Uterus (tissue), 4 donors: ENCODE measurements around the gene ZBTB5. TPM values are rescaled to one million over a fixed set of nuclear protein-coding genes. Genes with fewer than 3 reads are reported as not detected.

Source experiments
- DNase-seq, 2 donors: peaks; one replicate each; pipeline ENCODE4 v3.0.0-alpha.2; 2019 to 2020
- H3K27ac ChIP-seq, 2 donors: fragments of 200-600 bp; sonication (generic); 1 replicate in 1 of 2; 2 replicates in 1 of 2; pipeline ENCODE4 v1.5.1; 2016 to 2018
- H3K27me3 ChIP-seq, 2 donors: fragments of 200-600 bp; sonication (generic); one replicate each; pipeline ENCODE4 v1.5.1; 2018 to 2019; ENCODE audit warnings: control low read depth in 1 of 2
- H3K36me3 ChIP-seq, 2 donors: fragments of 200-600 bp; sonication (generic); one replicate each; pipeline ENCODE4 v1.5.1; 2019; ENCODE audit warnings: control low read depth in 1 of 2
- H3K4me1 ChIP-seq, 2 donors: fragments of 200-600 bp; sonication (generic); one replicate each; pipeline ENCODE4 v1.5.1; 2018 to 2019; ENCODE audit warnings: control low read depth in 1 of 2
- H3K4me3 ChIP-seq, 2 donors: fragments of 200-600 bp; sonication (generic); 1 replicate in 1 of 2; 2 replicates in 1 of 2; pipeline ENCODE4 v1.5.1; 2018 to 2019; ENCODE audit warnings: mild to moderate bottlenecking in 1 of 2
- H3K9me3 ChIP-seq, 2 donors: fragments of 200-600 bp; sonication (generic); one replicate each; pipeline ENCODE4 v1.5.1; 2019; ENCODE audit warnings: control low read depth in 1 of 2
- POLR2A ChIP-seq, 2 donors: fragments of 450-650 bp; IDR thresholded peaks; one replicate each; pipeline ENCODE4 v1.6.1; 2016; ENCODE audit warnings: antibody characterized with exemption in 2 of 2, mild to moderate bottlenecking in 1 of 2, moderate library complexity in 1 of 2
- intact Hi-C: fragments of 100-400 bp; cut with DNase I; formaldehyde crosslinking; loops from one replicate; pipeline ENCODE4 v1.15.1; 2023; ENCODE audit warnings: low total_unique reads
- total RNA-seq, 4 donors: library from RNA; depleted of rRNA in 3 of 4; stranded (reverse); fragments of >200 nt in 3 of 4; gene quantifications; one replicate each; pipeline versions ENCODE4 v1.1.0 to v1.2.4, GENCODE V29; 2014 to 2023
- TF ChIP-seq, protein P1 (sequence below), 4 experiments: fragments of 200-600 bp in 2 of 4; fragments of 450-650 bp in 2 of 4; sonication (generic) in 2 of 4; IDR thresholded peaks; one replicate each; pipeline ENCODE4 v1.5.1; 2016 to 2019; ENCODE audit warnings: antibody characterized with exemption in 4 of 4, mild to moderate bottlenecking in 2 of 4, moderate library complexity in 1 of 4
- donor health status: DM: yes; HTN: yes; CAD: no.

The ZBTB5 gene
- total RNA-seq, 4 donors from 2014 or later: 6.5 to 22.0 (median 13.3) TPM

DNA sequence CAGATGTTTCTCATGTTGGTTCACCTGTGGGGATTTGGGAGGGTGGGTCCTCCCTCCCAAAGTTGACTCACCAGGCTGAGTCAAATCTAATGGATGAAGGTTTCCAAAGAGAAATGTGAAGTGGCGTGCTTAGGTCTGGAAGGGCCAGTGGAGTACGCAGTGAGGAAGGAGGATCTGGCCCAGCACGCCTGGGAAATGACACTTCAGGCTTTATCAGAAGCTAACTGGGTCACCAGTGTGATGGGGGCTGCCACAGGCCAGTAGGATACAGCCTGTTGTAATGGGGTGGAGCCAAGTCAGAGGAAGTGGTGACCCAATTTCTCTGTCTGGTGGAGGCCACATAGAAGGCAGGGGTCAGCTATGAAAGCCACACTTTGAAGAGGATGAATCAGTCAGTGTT is 38.5 kb upstream of the ZBTB5 start:
- Histone ChIP-seq H3K4me3 (no peak overlapping the region), H3K27ac (no peak overlapping the region), H3K9me3 (no peaks in the 10 kb centered on the region), H3K4me1 (no peaks in the 10 kb centered on the region), H3K27me3 (no peaks in the 10 kb centered on the region), H3K36me3 (no peaks in the 10 kb centered on the region)
- DNase-seq: no peak
- TF ChIP-seq, protein P1, sequence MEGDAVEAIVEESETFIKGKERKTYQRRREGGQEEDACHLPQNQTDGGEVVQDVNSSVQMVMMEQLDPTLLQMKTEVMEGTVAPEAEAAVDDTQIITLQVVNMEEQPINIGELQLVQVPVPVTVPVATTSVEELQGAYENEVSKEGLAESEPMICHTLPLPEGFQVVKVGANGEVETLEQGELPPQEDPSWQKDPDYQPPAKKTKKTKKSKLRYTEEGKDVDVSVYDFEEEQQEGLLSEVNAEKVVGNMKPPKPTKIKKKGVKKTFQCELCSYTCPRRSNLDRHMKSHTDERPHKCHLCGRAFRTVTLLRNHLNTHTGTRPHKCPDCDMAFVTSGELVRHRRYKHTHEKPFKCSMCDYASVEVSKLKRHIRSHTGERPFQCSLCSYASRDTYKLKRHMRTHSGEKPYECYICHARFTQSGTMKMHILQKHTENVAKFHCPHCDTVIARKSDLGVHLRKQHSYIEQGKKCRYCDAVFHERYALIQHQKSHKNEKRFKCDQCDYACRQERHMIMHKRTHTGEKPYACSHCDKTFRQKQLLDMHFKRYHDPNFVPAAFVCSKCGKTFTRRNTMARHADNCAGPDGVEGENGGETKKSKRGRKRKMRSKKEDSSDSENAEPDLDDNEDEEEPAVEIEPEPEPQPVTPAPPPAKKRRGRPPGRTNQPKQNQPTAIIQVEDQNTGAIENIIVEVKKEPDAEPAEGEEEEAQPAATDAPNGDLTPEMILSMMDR (IDR thresholded peaks at IDR 0.05): no peak
- TF ChIP-seq POLR2A (IDR thresholded peaks at IDR 0.05): no peak
- intact Hi-C loops: no loop called here

DNA sequence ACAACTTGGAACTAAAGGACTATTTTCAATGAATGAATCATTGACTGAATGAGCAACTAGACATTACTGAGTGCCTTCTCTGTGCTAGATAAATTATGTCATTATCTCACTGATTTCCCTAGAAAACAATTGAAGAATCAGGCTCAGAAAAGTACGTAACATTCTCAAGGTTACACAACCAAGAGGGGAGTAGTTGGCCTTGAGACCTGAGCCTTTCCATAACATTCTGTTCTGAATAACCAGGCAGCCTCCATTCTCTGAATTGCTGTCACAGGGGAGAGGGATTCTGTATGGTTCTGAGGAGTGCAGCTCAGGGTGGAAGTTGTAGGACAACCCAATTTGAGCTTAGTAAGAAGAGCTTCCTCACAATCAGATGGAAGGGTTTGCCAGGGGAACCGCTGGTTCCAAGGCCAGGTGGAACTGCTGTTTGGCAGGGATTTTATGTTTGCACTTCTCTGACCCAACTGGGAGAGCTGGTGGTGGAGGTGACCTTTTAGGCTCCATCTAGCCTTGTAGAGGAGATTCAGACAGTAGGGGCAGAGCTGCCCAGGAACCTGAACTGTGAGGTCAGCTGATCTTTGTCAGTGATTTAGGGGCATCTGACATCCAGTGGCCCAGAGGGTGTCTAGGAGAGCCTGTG is 36.8 kb upstream of the ZBTB5 start:
- H3K4me3 ChIP-seq: no peak overlapping the region
- TF ChIP-seq, protein P1 (IDR thresholded peaks at IDR 0.05): no peak
- TF ChIP-seq POLR2A (IDR thresholded peaks at IDR 0.05): no peak
- H3K9me3 ChIP-seq: no peaks in the 10 kb centered on the region
- H3K27me3 ChIP-seq: no peaks in the 10 kb centered on the region
- DNase-seq: no peak
- intact Hi-C loops: no loop called here
- H3K27ac ChIP-seq: no peak overlapping the region
- H3K36me3 ChIP-seq: no peaks in the 10 kb centered on the region
- no peaks in the 10 kb centered on the region for H3K4me1 ChIP-seq

DNA sequence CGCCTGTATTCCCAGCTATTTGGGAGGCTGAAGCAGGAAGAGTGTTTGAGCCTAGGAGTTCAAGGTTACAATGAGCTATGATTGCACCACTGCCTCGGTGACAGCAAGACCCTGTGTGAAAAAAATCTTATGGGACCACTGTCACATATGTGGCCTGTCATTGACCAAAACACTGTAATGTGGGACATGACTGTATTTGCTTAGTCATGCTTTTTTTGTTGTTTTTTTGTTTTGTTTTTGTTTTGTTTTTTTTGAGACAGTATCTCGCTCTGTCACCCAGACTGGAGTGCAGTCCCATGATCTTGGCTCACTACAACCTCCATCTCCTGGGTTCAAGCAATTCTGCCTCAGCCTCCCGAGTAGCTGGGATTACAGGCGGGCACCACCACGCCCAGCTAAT is 34.0 kb upstream of the ZBTB5 start:
- H3K27me3 ChIP-seq: no peaks in the 10 kb centered on the region
- no peak overlapping the region for H3K4me3 ChIP-seq
- H3K9me3 ChIP-seq: no peaks in the 10 kb centered on the region
- TF ChIP-seq, protein P1 (IDR thresholded peaks at IDR 0.05): no peak
- DNase-seq: no peak
- H3K36me3 ChIP-seq: no peaks in the 10 kb centered on the region
- H3K4me1 ChIP-seq: no peaks in the 10 kb centered on the region
- H3K27ac ChIP-seq: no peak overlapping the region
- intact Hi-C loops: no loop called here

DNA sequence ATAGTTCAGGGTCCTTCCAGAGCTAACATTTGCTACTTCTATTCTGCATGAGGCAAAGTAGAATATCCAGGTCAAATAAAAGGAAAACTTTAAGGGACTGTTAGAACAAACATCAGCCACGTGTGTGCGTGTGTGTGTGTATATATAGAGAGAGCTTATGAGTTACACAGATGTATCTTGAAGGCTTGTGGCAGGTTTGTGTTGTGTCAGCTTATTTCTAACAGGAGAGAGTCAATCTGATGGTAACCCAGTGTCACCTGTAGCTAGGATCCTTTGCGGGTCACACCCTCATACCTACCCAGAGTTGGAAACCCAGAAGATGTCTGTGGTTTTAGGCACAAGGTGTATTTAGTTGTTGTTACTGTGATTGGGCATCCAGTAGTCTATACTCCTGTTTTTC is 33.2 kb upstream of the ZBTB5 start:
- no peak overlapping the region for H3K4me3 ChIP-seq
- no peaks in the 10 kb centered on the region for H3K4me1 ChIP-seq
- no peak overlapping the region for H3K27ac ChIP-seq
- no peak for DNase-seq
- no peaks in the 10 kb centered on the region for H3K27me3 ChIP-seq
- H3K9me3 ChIP-seq: no peaks in the 10 kb centered on the region
- no peak for TF ChIP-seq POLR2A (IDR thresholded peaks at IDR 0.05)
- TF ChIP-seq, protein P1 (IDR thresholded peaks at IDR 0.05): no peak
- no peaks in the 10 kb centered on the region for H3K36me3 ChIP-seq
- intact Hi-C loops: no loop called here

DNA sequence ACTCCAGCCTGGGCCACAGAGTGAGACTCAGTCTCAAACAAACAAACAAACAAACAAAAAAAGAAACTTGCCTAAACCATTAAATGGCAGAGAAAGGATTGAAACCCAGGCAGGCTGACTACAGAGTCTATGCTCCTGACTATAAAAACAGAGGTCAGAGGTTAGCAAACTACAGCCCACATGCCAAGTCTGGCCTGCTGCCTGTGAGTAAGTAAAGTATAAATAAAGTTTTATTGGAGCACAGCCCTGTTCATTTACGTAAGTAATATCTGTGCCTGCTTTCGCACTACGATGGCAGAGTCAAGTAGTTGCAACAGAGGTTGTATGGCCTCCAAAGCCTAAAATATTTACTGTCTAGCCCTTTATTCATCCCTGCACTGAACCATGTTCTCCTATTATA is 32.1 kb upstream of the ZBTB5 start:
- Histone ChIP-seq H3K4me3 (no peak overlapping the region), H3K9me3 (no peaks in the 10 kb centered on the region), H3K36me3 (no peaks in the 10 kb centered on the region), H3K4me1 (no peaks in the 10 kb centered on the region), H3K27me3 (no peaks in the 10 kb centered on the region), H3K27ac (no peak overlapping the region)
- TF ChIP-seq, protein P1 (IDR thresholded peaks at IDR 0.05): no peak
- no peak for TF ChIP-seq POLR2A (IDR thresholded peaks at IDR 0.05)
- DNase-seq: no peak
- intact Hi-C loops: no loop called here
